ENCODE results near the gene PRCD.
"Not testable (repeated sequence)": the region's sequence is repeated elsewhere in the genome, so short reads cannot be mapped to it uniquely, and the experiment has no call there.

Gene PRCD

DNA sequence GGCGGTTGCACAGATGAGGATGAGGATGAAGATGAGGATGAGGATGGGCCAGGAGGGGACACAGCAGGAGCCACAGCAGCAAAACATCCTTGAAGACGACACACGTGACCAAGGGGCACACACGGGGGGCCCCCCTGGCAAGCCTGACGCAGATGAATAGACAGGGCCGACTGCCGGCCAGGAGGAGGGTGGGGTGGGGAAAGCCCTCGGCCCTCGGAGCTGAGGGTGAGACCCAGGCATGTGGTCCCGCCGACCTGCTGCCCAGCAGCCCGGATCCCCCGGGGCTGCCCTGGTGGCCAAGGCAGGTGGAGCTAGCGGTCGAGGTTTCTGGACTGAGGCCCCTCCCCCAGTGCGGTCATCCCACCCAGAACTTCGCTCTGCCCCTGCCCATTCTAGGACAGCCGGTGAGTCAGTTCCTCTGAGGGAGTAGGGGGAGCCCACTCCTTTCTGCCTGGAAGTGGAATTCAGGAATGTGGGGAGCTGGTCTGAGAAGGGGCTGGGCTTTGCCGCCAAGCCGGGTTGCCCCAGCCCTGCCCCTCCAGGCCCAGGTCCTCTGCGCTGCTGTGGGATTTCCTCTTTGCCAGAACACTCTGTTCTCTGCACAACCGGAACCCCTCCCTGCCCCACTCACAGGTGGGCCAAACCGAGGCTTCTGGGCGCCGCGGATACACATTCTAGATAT is 12.3 kb upstream of the PRCD start:
- DNase-seq (ENCODE audit: low spot score), result peak; percentile 63

DNA sequence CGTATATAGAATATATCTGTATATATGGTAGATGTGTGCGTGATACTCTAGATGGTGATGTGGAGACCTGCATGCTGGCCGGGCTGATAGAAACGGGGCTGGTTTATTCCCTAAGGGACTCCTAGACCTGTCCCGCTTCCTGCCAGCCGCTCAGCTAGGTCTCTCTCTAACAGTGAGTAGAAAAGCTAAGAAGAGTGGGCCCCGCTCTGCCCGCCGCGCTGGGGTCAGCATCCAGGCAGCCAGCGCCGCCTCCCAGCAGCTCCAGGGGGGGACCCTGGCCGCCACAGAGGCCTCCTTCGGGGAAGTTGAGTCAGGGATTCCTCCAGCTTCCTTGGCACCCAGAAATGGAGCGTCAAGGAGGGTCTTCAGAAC is 11.7 kb upstream of the PRCD start:
- DNase-seq (ENCODE audit: low spot score), result no peak

DNA sequence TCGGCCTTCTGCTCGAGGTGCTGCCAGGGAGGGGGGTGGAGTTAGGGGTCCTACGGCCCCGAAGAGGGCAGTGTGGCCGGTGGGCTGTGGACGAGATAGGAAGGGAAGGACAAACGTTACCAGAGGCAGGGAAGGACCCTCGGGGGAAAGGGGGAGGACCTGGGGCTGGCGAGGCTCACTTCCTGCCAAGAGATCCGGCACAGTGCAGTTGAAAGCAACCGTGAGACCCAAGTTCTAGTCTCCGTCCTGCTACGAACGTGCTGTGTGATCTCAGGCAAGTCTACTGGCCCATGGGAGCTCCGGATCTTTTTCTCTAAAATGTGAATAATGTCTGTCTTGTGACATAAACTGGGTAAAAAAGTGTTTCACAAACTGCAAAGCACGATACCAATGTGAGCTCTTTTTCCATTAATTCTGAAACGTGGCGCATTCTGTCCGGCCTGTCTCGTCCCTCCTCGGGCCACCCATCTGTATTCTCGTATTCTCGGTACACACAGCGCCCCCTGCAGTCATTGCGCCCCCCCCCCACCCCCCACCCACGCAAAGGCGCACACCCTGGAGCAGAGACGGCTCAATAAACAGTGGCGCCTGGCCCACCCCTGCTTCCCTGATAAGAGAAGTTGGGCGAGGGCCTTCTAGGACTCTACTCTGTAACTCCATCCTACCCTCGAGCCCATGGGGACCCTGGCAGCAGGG is 11.2 kb upstream of the PRCD start:
- DNase-seq (ENCODE audit: low spot score), result no peak

DNA sequence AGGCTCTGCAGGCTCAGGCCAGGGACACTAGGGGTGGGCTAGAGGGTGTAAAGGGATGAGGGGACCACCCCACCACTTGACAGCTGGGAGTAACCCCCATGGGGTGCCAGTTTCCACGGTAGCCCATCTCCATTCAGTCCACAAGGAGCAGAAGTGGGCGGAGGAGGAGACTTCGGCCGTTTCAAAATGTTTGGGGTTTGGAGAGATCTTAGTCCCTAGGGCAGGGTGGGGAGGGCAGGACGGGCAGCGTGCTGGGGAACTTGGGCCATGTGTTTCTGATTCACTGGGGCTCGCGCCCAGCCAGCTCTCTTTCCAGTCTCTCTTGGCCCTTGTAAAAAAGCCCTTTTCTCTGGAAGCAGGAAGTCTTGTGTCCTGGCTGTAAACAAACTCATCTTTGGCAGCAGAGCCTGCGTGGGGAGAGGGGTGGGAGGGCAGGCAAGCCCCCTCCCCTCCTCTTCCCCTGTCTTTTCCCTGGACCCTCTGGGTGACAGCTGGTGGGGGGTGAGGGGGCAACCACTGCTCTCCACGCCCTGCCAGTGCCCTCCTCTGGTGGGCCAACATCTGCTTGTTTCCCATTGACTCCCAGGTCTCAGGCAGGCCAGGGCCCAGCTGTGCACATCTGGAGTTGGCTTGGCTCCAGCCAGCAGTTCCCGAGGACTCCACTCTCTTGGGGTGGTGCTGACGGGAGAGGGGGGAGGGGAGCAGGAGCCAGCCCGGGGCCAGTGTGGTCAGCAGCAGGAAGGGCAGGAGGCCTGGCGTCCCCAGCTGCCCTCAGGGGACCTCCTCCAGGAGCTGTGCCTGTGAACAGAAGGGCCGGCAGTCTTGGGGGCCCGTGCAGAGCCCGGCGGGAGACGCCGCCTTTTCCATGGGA is 10.4 kb upstream of the PRCD start:
- no peak for DNase-seq (ENCODE audit: low spot score)

DNA sequence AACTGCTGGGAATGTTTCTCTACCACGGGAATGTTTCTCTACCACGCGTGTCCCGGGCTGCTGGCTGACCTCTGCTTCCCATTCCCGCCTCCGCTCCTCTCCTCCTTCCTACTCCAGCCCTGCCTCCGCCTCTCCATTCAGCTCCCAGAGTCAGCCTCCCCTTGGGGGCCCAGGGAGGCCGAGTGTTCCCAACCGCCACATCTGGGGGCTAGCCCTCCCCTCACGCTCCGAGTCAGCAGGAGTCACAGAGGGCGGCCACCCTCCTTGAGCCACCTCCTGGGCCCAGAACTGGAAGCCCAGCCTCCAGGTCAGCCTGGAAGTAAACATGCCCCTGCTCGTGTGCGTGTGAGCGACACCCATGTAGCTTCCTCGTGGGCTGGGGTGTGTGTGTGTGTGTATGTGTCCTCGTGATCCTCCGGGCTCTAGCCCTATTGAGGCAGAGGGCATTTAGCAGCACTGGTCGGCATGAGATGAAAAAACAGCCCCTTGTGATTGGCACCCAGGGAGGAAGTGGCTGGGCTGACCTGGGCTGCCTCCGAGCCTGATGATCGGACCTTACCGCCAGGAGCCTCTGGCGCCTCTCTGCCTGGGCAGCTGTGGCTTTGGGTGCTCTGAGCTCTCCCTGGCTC is 9.6 kb upstream of the PRCD start:
- no peak for DNase-seq (ENCODE audit: low spot score)

DNA sequence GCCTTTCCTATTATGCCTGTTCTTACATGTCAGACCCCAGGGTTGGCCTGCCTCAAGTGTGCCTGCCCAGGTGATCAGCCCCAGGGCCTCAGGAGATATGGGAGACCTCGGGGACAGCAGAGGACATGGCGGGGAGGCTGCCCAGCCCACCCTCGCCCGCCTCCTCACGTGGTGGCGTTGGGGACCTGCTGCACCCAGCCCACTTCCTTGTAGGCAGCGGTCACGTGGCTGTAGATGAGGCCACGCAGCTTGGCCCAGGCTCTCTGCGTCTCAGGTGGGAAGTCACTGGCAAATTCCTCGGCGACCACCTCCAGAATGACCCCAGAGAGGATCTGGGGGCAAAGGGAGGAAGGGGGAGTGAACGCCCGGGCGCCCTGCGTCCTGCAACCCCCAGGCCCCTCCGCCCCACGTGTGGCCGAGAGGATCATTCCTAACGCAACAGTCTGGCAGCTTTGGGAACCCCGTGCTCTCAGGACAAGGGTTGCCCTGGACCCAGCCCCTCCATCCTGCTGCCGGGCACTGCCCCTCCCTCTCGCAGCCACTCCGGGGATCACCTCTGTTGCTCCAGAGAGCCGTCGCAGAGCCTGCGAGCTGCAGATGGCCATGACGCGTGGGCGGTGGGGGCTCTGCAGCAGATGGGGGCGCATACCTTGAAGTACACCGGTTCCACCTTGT is 8.9 kb upstream of the PRCD start:
- DNase-seq (ENCODE audit: low spot score), result no peak

DNA sequence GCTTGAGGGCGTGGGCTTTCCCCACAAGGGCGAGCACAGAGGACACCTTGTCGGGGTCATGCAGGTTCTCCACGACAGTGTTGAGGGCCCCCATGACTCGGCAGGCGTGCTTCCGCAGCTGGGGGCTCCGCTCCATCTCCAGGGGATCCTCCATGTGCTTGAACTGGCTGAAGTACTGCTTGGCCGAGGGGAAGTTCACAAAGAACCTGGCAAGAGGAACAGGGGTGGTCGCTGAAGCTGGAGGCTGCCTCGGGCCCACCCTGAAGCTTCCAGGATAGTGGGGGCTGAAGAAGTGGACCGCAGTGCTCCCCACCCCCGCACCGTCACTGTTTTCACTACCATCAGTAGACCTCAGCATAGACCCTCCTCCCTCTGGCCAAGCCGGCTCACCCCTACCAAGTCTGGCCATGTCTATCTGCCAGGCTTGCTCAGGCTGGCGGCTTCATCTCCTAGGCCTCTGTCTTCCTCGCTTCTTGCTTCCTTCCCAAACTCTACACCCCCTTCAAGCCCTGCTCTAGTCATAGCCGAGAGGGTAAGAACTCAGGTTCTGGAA is 8.3 kb upstream of the PRCD start:
- no peak for DNase-seq (ENCODE audit: low spot score)

DNA sequence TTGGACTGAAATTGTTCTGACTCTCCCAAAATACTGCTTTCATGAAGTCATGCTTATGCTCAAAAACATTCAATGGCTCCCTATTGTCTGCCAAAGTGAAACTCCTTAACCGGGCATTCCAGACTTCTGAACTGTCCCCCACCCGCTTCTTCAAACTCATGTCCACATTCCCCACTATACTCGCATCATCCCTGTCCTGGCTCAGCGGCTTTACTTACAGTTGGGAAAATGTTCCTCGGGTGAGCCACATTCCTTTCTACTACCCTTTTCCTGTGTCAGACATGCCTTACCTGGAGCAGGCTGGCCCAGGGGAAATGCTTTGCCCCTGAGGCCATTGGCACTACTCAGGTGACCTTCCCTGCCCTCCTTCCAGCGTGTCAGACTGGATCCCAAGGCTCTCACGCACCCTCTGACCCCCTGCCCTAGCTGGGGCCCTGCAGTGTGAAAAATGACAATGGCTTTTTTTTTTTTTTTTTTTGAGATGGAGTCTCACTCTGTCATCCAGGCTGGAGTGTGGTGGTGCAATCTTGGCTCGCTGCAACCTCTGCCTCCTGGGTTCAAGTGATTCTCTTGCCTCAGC is 7.7 kb upstream of the PRCD start:
- no peak for DNase-seq (ENCODE audit: low spot score)

DNA sequence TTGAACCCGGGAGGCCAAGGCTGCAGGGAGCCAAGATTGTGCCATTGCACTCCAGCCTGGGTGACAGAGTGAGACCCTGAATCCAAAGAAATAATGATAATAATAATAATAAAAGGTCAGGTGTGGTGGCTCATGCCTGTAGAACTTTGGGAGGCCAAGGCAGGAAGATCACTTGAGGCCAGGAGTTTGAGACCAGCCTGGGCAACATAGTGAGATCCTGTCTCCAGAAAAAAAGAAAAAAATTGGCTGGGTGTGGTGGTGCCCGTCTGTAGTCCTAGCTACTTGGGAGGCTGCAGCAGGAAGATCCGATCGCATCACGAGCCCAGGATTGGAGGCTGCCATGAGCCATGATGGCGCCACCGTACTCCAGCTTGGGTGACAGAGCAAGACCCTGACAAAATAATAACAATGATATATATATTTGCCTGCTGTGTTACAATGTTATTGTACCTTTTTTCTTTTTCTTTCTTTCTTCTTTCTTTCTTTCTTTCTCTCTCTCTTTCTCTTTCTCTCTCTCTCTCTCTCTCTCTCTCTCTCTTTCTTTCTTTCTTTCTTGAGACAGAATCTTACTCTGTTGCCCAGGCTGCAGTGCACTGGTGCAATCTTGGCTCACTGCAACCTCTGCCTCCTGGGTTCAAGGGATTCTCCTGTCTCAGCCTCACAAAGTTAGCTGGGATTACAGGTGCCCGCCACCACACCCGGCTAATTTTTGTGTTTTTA is 6.0 kb upstream of the PRCD start:
- DNase-seq (ENCODE audit: low spot score), result not testable (repeated sequence)

DNA sequence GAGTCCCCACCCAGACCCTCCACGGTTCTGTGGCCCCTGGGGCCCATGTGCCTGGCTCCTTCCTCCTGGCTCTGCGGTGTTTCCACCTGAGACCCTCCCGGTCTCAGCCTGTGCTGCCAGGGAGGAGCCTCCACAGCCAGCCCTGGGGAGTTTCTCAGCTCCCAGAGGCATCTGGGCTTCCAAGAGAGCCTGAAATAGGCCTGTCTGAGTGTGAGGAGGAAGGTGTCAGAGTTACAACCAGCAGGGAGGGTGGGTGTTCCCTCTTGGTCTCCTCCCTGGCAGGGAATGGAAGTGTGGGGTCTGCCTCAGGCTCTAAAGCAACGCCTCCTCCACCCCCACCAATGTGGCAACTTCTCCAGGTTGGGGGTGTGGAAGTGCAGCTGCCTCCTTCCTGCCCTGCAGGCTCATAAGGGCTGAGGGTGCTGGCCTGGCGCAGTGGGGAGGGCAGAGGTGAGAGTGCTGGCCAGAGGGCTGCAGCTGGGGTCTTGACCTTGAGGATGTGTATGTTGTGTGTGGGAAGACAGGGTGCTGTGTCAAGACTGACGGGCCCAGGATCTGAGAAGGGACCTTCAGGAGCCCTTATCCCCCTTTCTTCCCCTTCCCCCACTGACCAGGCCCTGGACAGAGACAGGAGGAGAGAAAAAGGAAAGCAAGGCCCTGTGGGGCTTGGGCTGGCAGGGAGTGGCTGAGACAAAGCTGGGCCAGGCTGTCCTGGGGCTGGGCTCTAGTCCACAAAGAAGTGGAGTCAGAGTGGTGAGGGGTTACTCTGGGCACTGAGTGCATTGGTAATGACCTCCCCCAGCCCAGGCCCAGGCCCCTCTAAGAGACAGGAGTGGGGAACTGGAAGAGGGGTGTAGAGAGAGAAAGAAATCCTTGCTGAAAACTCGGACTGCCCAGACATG is 4.8 kb upstream of the PRCD start:
- DNase-seq (ENCODE audit: low spot score), result no peak

DNA sequence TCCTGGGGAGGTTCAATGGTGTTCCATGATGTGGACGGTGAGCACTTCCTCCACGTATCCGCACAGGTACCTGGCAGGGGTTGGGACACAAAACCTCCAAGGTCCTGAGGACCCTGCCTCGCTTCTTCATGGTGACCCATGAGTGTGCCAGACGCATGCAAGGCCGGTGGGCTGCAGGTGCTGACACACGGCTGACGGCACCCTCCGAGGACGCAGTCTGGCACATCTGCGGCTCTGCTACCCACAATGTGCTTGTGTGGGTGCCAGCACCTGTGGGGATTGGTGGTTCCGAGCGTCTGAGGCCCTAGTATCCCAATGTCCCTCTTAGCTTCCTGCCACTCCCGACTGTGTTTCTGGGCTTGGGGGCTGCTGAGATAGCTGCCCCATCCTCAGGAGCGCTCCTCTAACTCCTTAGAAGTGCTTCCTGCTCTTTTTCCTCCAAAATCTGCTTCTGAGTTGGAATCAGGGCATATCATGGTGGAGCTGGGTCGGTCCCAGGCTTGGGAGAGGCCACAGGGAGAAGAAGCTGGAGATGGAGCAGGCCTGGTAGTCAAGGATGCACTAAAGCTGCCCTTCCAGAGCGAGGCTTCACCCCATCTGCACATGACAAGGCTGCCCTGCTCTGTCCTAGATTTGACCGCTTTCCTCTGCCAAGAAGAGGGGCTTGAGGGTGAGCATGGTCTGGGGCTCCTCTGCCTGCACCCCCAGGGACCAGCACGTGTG is 3.9 kb upstream of the PRCD start:
- DNase-seq (ENCODE audit: low spot score), result no peak

DNA sequence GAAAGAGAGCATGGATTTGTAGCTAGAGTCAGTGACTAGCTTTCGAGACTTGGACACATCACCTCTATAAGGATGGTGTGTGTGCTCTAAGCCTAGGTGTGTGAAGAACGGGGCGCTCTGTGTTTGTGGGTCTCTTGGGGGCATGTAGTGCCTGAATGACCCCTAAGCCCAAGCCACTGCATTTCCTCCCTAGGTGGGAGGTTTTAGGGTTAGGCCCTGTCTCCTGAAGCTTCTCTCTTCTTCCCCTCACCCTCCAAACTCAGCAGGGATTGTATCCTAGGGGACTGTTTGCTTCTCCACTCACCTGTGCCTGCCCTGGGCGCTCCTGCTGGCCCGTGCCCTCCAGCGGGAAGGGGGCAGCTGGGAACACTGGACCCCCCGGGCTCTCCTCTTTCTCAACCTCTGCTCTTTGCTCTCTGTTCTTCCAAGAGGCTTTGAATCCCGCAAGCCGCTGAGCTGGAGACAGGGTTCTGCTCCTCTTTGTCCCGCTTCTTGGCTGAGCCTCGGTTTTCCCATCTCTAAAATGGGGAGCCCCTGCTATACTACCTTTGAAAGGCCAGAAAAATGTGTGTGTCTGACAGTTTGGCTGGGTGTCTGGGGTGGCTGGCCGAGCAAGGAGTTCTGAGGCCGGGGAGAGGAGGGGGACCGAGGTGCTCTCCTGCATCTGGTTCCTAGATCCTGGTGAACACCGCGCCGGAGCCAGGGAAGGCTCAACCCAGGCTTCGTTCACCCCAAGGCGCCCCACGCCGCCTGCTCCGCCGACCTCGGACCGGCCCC is 3.1 kb upstream of the PRCD start:
- no peak for DNase-seq (ENCODE audit: low spot score)

DNA sequence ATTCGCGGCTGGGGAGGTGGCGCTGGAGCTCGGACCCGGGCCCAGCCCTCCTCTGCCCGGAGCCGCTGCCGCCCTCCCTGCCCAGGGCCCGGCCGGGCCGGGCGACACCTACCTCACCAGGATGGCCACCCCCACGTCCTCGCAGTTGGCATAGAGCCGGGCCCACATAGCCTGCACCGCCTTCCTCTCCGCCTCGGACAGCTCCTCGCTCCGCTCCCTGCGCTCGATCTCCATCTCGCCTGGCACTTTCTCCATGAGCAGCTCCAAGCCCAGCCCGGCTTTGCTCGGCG is 2.6 kb upstream of the PRCD start:
- no peak for DNase-seq (ENCODE audit: low spot score)

DNA sequence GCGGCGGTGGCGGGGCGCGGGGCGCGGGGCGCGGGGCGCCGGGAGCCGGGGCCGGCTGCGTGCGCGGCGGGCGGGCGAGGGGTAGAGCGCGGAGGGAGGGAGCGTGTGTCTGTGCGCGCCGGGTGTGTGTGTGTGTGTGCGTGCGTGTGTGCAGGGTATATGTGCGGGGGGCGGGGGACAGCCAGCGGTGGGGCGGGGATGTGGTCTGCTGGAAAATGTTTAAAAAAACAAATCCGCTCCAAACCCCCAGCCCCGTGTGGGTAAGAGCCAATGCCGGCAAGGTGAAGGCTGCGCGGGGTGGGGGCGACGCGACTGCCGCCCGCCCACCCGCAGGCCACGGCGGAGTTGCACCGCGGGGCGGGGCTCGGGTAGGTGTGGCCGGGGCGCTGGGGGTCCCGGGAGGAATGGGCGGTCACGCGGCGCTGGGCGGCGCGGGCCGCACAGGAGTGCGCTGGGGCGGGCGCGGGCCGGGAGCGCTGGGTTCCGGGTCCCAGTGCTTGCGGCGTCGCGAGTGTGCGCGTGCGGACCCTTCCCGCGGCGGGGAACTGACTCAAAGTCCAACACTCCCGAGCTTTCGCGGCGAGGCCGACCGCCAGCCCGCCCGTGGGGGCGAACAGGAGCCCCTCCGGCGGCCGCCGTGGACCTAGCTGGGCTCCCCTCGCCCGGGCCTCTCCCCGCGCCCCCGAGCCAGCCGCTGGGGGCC is 2.1 kb upstream of the PRCD start, which contains the start of gene CYGB:
TSS of gene CYGB (minus strand) at position 132 of the 703 bp plus-strand sequence. CDS start 167 bp downstream, outside the sequence.
- no peak for DNase-seq (ENCODE audit: low spot score)

DNA sequence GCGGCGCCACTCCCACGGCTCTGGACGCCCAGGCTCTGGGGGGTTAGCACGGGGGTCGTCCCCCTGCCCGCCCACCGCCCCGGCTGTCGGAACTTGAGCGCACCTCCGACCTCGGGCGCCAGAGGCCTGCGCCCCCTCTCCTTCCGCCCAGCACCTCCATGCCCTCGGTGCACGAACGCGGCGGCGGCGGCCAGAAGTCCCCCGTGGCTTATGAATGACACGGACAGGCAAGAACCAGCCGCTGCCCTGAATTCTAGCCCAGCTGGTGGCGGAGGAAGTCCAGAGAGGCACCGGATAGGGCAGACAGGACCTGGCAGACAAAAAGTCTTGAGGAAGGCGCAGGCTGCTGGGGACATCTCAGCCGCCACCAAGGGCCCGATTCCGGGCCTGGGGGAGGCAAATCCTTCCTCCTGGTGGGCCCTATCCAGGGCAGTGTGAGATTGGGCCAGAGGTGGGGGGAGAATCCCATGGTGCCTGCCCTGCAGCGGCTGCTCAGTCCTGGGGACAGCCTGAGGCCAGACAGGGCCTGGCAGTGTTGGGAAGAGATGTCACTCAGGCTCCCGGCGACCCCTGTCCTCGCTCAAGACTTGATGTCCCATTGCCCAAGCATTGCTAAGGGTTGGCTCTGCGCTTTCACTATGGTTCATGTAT is 1.4 kb upstream of the PRCD start:
- DNase-seq (ENCODE audit: low spot score), result no peak

DNA sequence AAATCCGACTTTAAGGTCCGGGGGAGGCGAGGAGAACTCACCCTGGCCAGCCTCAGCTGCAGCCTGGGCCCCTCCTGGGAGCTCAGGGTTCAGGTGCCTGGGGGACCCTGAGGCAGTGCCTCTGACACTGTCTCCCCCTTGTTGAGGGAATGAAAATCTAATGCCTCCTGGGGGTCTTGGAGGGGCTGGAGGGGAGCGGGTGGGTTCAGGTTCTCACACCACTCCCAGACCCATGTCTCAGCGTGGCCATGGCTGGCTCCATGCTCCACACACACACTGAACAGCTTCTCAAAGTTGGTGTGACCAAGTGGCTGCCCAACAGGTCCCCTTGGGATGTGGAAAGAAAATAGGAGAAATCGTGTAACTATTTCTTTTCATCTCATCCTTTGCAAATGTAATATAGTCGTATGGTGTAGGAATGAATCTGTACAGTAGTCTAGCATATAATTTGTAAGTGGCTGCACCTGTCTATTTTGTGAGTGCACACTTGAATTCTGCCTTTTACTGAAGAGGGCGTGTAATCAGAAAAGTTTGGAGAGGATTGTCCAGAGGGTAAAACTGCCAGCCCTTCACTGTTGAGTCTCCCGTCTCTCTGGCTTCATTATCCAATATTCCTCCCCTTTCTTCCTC is 788 bp upstream of the PRCD start:
- no peak for DNase-seq (ENCODE audit: low spot score)
